ENCODE measurements around the gene EPG5. TPM values are rescaled to one million over a fixed set of nuclear protein-coding genes. Genes with fewer than 3 reads are reported as not detected.
A peak's percentile ranks its signal among the peaks of the same experiment; 100 is the strongest.
"Not testable (repeated sequence)": the region's sequence is repeated elsewhere in the genome, so short reads cannot be mapped to it uniquely, and the experiment has no call there.

EPG5 gene
- total RNA-seq, 1 experiment from 2014 or later: 4.0 TPM

- no peak for DNase-seq (ENCODE audit: low read depth)
- in situ Hi-C loops (cut with HindIII; ENCODE audit: low pct_unique_long_range_greater_than_20kb, low sequenced_read_pairs): no loop called here
These were observed 132.8 kb downstream of the EPG5 start for GRCh38 chr18:45834306-45834705.

GRCh38 chr18:45833846-45834245, 133.3 kb downstream of the EPG5 start:
- DNase-seq (ENCODE audit: low read depth): no peak
- in situ Hi-C loops (cut with HindIII; ENCODE audit: low pct_unique_long_range_greater_than_20kb, low sequenced_read_pairs): no loop called here

- in situ Hi-C loops (cut with HindIII; ENCODE audit: low pct_unique_long_range_greater_than_20kb, low sequenced_read_pairs): no loop called here
- DNase-seq (ENCODE audit: low read depth): no peak
These were observed 136.2 kb downstream of the EPG5 start for GRCh38 chr18:45830917-45831316.

GRCh38 chr18:45829855-45830254, 137.3 kb downstream of the EPG5 start:
- no peak for DNase-seq (ENCODE audit: low read depth)
- in situ Hi-C loops (cut with HindIII; ENCODE audit: low pct_unique_long_range_greater_than_20kb, low sequenced_read_pairs): no loop called here

GRCh38 chr18:45828917-45829811, 138.0 kb downstream of the EPG5 start:
- in situ Hi-C loops (cut with HindIII; ENCODE audit: low pct_unique_long_range_greater_than_20kb, low sequenced_read_pairs): no loop called here
- no peak for DNase-seq (ENCODE audit: low read depth)

GRCh38 chr18:45826716-45827115, 140.4 kb downstream of the EPG5 start:
- DNase-seq (ENCODE audit: low read depth); in situ Hi-C loops (cut with HindIII; ENCODE audit: low pct_unique_long_range_greater_than_20kb, low sequenced_read_pairs): not testable (repeated sequence)

- in situ Hi-C loops (cut with HindIII; ENCODE audit: low pct_unique_long_range_greater_than_20kb, low sequenced_read_pairs): no loop called here
- DNase-seq (ENCODE audit: low read depth): no peak
These were observed 141.0 kb downstream of the EPG5 start for GRCh38 chr18:45826084-45826483.

GRCh38 chr18:45825258-45826044, 141.7 kb downstream of the EPG5 start, which contains the start of gene SIGLEC15:
TSS of gene SIGLEC15 (plus strand) at chr18:45825675. CDS start at chr18:45825729, 54 bp downstream.
- DNase-seq (ENCODE audit: low read depth): no peak
- in situ Hi-C loops (cut with HindIII; ENCODE audit: low pct_unique_long_range_greater_than_20kb, low sequenced_read_pairs): no loop called here

- no peak for DNase-seq (ENCODE audit: low read depth)
- in situ Hi-C loops (cut with HindIII; ENCODE audit: low pct_unique_long_range_greater_than_20kb, low sequenced_read_pairs): no loop called here
These were observed 145.4 kb downstream of the EPG5 start for GRCh38 chr18:45821711-45822110.

- no peak for DNase-seq (ENCODE audit: low read depth)
- in situ Hi-C loops (cut with HindIII; ENCODE audit: low pct_unique_long_range_greater_than_20kb, low sequenced_read_pairs): no loop called here
These were observed 146.1 kb downstream of the EPG5 start for GRCh38 chr18:45821026-45821425.

- in situ Hi-C loops (cut with HindIII; ENCODE audit: low pct_unique_long_range_greater_than_20kb, low sequenced_read_pairs): no loop called here
- no peak for DNase-seq (ENCODE audit: low read depth)
These were observed 146.9 kb downstream of the EPG5 start for GRCh38 chr18:45820106-45820745.

GRCh38 chr18:45818765-45819164, 148.4 kb downstream of the EPG5 start:
- in situ Hi-C loops (cut with HindIII; ENCODE audit: low pct_unique_long_range_greater_than_20kb, low sequenced_read_pairs); DNase-seq (ENCODE audit: low read depth): not testable (repeated sequence)

- in situ Hi-C loops (cut with HindIII; ENCODE audit: low pct_unique_long_range_greater_than_20kb, low sequenced_read_pairs): no loop called here
- no peak for DNase-seq (ENCODE audit: low read depth)
These were observed 149.6 kb downstream of the EPG5 start for GRCh38 chr18:45817543-45817942.

- in situ Hi-C loops (cut with HindIII; ENCODE audit: low pct_unique_long_range_greater_than_20kb, low sequenced_read_pairs): not testable (repeated sequence)
These were observed 152.4 kb downstream of the EPG5 start for GRCh38 chr18:45814733-45815132.

GRCh38 chr18:45807144-45807543, 160.0 kb downstream of the EPG5 start:
- DNase-seq (ENCODE audit: low read depth); in situ Hi-C loops (cut with HindIII; ENCODE audit: low pct_unique_long_range_greater_than_20kb, low sequenced_read_pairs): not testable (repeated sequence)

More at GRCh38 chr18:45814733-45815132, 152.4 kb downstream of the EPG5 start:
- not testable (repeated sequence) for DNase-seq (ENCODE audit: low read depth)

GRCh38 chr18:45806226-45806625, 160.9 kb downstream of the EPG5 start:
- DNase-seq (ENCODE audit: low read depth): no peak

GRCh38 chr18:45805551-45805950, 161.6 kb downstream of the EPG5 start:
- in situ Hi-C loops (cut with HindIII; ENCODE audit: low pct_unique_long_range_greater_than_20kb, low sequenced_read_pairs): no loop called here
- DNase-seq (ENCODE audit: low read depth): no peak

More at GRCh38 chr18:45806226-45806625, 160.9 kb downstream of the EPG5 start:
- in situ Hi-C loops (cut with HindIII; ENCODE audit: low pct_unique_long_range_greater_than_20kb, low sequenced_read_pairs): no loop called here

GRCh38 chr18:45802814-45803492, 164.2 kb downstream of the EPG5 start:
- in situ Hi-C loops (cut with HindIII; ENCODE audit: low pct_unique_long_range_greater_than_20kb, low sequenced_read_pairs): no loop called here
- peak; percentile 76 for DNase-seq (ENCODE audit: low read depth)

All from Caki2 (cell line).